Measurements from ENCODE around the gene ALG1.
"Not testable (repeated sequence)": the region's sequence is repeated elsewhere in the genome, so short reads cannot be mapped to it uniquely, and the experiment has no call there.

DNA sequence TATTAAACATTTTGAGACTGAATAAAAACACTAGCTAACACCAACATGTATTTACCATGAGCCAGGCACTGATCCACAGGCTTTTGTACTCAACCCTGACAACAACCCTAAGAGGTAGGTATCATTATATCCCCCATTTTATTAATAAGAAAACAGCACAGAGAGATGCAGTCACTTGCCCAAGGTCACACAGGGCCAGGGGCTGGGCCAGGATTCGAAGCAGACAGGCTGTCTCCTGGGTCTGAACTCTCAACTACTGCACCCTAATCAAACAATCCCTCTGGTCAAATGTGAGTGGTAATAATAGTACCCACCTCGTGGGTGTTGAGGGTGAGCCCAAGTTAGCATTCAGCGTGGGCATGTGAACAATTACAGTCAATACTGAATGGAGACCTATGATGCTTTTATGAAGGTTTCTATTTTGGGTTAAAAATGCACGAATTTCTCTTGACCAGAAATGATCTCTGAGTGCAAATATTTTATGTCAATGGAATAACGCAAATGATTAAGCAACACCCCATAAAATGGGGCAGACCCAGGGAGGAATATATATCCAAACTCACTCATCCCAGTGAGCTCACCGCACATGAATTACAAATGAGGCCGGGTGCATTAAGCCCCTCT lies 24.9 kb downstream of the ALG1 start:
- not testable (repeated sequence) for TF ChIP-seq POLR2A (IDR thresholded peaks at IDR 0.05; ENCODE audit: low read length); GATA1 (IDR thresholded peaks at IDR 0.05; ENCODE audit: low read depth, low read length)
